LHCN-M2 (cell line): ENCODE measurements around the gene CEP95. TPM values are rescaled to one million over a fixed set of nuclear protein-coding genes. Genes with fewer than 3 reads are reported as not detected.
A peak's percentile ranks its signal among the peaks of the same experiment; 100 is the strongest.
"Not testable (repeated sequence)": the region's sequence is repeated elsewhere in the genome, so short reads cannot be mapped to it uniquely, and the experiment has no call there.

ENCODE experiments used
- DNase-seq: peaks from one replicate; pipeline ENCODE4 v3.0.0-alpha.2; 2012; ENCODE audit warnings: low read depth
- total RNA-seq: library from RNA; depleted of rRNA; stranded (reverse); fragments of >200 nt; gene quantifications from 2 replicates; pipeline ENCODE4 v1.2.3, GENCODE V29; 2014; rRNA removed

The CEP95 gene
- total RNA-seq, 1 experiment from 2014 or later: 15.0 TPM

DNA sequence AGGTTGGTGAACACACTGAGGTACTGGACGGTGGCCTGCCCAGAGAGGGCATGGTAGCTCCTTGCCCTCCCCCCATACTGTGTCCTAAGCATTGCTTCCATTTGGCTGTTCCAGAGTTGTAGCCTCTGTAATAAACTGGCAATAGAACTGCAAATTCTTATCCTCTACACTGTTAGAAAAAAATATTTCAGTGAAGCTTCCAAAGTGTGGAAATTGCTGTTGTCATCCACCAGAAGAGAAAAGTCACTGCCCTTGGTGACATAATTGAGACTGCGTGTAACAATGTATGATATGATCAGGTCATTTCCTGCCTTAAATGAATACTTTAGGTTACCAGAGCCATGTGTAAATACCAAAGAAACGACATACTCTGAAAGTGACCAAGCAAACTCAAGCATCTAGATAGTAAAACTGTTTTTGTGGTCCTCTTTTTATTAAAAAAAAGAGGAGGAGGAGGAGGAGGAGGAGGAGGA is 65.9 kb downstream of the CEP95 start:
- DNase-seq: peak; percentile 19

- DNase-seq: no peak
Measured at GRCh38 chr17:64573214-64573613, 66.4 kb downstream of the CEP95 start.

- no peak for DNase-seq
Measured at GRCh38 chr17:64574646-64575045, 67.9 kb downstream of the CEP95 start.

GRCh38 chr17:64575431-64575830 is 68.7 kb downstream of the CEP95 start:
- no peak for DNase-seq

DNA sequence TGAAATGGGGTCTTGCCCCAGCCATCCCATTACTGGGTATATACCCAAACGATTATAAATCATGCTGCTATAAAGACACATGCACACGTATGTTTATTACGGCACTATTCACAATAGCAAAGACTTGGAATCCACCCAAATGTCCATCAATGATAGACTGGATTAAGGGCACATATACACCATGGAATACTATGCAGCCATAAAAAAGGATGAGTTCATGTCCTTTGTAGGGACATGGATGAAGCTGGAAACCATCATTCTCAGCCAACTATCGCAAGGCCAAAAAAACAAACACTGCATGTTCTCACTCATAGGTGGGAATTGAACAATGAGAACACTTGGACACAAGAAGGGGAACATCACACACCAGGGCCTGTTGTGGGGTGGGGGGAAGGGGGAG is 70.2 kb downstream of the CEP95 start:
- not testable (repeated sequence) for DNase-seq

GRCh38 chr17:64579917-64580316 is 73.1 kb downstream of the CEP95 start:
- DNase-seq: no peak

DNA sequence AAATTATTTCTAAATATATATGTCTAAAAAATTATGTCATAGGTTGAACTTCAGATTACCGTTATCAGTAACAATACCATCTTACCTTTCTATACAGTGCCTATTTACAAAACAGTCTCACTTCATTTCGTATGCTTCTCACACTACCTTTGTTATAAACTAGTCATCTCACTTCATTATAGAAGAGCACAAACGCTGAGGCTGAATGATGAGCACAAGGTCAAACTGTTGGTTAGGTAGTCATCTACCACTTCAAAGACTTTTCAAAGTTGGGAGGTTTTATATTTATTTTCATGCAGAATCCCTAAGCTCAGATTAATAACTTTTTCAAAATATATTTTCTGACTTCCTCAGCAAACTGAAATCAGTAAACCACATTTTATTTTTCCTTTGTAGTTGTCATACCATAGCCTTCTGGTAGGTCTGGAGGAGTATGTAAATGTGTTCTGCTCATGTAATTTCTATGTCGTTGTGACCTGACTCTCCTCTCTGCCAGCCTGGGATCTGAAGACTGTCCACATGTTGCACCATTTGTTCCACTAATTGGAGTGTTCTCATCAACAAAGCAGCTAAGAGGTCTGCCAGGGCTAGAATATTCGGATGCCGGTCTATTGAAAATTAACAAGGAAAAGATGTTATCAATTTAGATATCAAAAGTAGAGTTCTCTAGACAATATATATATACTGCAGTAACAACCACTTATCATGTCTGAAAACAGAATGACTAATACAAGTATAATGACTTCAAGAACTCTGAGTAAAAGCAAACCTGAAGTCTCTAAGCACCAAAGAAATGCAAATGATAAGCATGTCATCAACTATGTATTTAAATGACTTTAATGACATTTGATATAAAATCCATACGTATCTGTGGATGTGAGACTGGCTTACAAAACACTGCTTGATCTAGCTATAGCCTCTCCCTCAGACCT is 73.9 kb downstream of the CEP95 start:
- no peak for DNase-seq

DNA sequence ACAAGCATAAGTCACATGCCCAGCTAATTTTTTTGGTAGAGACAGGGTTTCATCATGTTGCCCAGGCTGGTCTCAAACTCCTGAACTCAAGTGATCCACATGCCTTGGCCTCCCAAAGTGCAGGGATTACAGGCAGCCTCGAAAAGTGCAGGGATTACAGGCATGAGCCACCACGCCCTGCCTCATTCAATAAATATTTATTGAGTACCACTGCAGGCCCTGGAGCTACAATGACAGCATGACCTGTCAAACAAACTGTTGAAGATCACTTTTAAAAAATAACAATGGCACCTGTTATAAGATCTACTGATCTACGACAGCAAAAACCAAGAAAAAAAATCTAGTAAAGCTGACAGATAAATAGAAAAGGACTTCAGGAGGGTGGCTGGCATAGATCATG is 76.3 kb downstream of the CEP95 start:
- DNase-seq: no peak

GRCh38 chr17:64585146-64585545 is 78.4 kb downstream of the CEP95 start:
- DNase-seq: no peak

Other genes starting within 250 kb of the CEP95 start
- 28.4 and 35.1 TPM in 2 replicates for gene TEX2, start 243.7 kb upstream of the CEP95 start, total RNA-seq
- 0.19 and 0.46 TPM in 2 replicates for gene PECAM1, start 116.1 kb upstream of the CEP95 start, total RNA-seq
- gene MILR1, start 57.9 kb upstream of the CEP95 start, total RNA-seq: 36.8 and 52.6 TPM in 2 replicates
- 6.5 and 8.7 TPM in 2 replicates for gene POLG2, start 9.9 kb upstream of the CEP95 start, total RNA-seq
- 371 and 663 TPM in 2 replicates for gene DDX5, start 688 bp upstream of the CEP95 start, total RNA-seq
- gene SMURF2, start 155.3 kb downstream of the CEP95 start, total RNA-seq: 70.0 and 79.4 TPM in 2 replicates